ENCODE results near the gene CYB5B. TPM values are rescaled to one million over a fixed set of nuclear protein-coding genes. Genes with fewer than 3 reads are reported as not detected.

Gene CYB5B
- total RNA-seq, 3 donors from 2014 or later = 28.2 to 48.0 (median 34.7) TPM

DNA sequence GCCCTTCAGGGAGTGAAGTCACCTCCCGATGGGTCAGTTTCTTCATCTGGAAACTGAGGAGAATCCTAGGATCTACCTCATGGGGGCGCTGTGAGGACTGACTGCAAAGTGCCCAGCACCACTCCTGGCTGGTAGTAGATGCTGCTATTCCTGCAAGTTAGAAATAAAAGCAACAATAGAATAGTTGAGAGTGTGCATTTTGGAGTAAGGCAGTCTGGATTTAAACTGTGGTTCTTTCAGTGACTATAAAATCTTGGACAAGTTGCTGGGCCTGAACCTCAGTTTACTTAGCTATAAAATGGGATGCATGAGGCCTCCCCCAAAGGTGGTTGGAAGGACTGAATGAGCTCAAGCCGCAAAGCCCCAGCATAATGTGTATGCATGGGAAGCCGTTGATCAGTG, 70.6 kb downstream of the CYB5B start:
- no peak overlapping the region for H3K4me3 ChIP-seq
- no peak for DNase-seq (ENCODE audit: low spot score in 2 of 2)
- no peaks in the 10 kb centered on the region for H3K27me3 ChIP-seq
- intact Hi-C loops (cut with DNase I; ENCODE audit: low total_unique reads) = no loop called here
- no peak overlapping the region for H3K27ac ChIP-seq
- H3K4me1 ChIP-seq = no peaks in the 10 kb centered on the region
- TF ChIP-seq, protein P1, sequence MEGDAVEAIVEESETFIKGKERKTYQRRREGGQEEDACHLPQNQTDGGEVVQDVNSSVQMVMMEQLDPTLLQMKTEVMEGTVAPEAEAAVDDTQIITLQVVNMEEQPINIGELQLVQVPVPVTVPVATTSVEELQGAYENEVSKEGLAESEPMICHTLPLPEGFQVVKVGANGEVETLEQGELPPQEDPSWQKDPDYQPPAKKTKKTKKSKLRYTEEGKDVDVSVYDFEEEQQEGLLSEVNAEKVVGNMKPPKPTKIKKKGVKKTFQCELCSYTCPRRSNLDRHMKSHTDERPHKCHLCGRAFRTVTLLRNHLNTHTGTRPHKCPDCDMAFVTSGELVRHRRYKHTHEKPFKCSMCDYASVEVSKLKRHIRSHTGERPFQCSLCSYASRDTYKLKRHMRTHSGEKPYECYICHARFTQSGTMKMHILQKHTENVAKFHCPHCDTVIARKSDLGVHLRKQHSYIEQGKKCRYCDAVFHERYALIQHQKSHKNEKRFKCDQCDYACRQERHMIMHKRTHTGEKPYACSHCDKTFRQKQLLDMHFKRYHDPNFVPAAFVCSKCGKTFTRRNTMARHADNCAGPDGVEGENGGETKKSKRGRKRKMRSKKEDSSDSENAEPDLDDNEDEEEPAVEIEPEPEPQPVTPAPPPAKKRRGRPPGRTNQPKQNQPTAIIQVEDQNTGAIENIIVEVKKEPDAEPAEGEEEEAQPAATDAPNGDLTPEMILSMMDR (IDR thresholded peaks at IDR 0.05) = no peak
- TF ChIP-seq POLR2AphosphoS5 (IDR thresholded peaks at IDR 0.05) = no peak
- TF ChIP-seq POLR2A (IDR thresholded peaks at IDR 0.05) = no peak
- H3K9me3 ChIP-seq = no peaks in the 10 kb centered on the region
- no peaks in the 10 kb centered on the region for H3K36me3 ChIP-seq

DNA sequence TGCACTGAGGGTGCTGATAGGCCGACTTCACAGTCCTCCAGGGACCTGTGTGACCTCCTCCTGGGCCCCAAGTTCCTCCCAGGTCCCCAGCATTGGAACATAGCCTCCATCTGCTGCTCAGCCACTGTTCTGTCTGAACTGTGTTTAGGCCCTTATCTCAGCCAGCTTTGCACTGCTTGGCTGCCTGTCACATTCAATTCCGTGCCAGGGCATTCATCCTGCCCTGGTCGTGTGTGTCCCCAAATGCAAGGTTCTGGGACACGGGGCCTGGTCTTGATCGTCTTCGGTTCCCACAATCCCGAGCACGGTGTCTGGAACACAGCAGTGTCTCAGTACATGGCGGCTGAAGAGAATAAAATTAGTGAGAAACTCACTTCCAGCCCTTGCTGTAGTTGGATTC, 71.4 kb downstream of the CYB5B start:
- no peaks in the 10 kb centered on the region for H3K27me3 ChIP-seq
- no peak overlapping the region for H3K27ac ChIP-seq
- no peak for DNase-seq (ENCODE audit: low spot score in 2 of 2)
- TF ChIP-seq POLR2AphosphoS5 (IDR thresholded peaks at IDR 0.05) (no peak), POLR2A (IDR thresholded peaks at IDR 0.05) (no peak)
- TF ChIP-seq, protein P1 (IDR thresholded peaks at IDR 0.05) = no peak
- no peaks in the 10 kb centered on the region for H3K36me3 ChIP-seq
- H3K4me3 ChIP-seq = no peak overlapping the region
- no peaks in the 10 kb centered on the region for H3K4me1 ChIP-seq
- H3K9me3 ChIP-seq = no peaks in the 10 kb centered on the region
- intact Hi-C loops (cut with DNase I; ENCODE audit: low total_unique reads) = no loop called here

DNA sequence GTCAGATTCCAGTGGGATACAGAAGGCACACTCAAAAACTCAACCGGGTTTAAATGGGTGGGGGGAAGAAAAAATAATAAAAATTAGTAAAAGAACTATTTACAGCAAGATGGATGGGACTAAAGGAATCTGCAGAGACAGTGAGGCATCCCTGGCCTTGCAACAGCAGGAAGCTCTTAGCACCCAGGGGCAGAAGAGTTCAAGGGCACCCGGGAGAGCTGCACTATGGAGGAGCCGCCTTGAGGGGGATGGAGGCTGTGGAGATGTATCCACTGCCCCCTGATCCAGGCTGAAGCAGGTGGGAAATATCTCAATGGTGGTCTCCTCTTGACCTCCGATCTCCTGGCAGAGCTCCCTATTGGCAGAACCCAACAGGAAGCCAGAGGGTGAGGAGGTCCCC, 72.0 kb downstream of the CYB5B start:
- H3K4me3 ChIP-seq = no peak overlapping the region
- no peak for DNase-seq (ENCODE audit: low spot score in 2 of 2)
- no peak overlapping the region for H3K27ac ChIP-seq
- H3K27me3 ChIP-seq = no peaks in the 10 kb centered on the region
- H3K4me1 ChIP-seq = no peaks in the 10 kb centered on the region
- intact Hi-C loops (cut with DNase I; ENCODE audit: low total_unique reads) = no loop called here
- H3K9me3 ChIP-seq = no peaks in the 10 kb centered on the region
- no peaks in the 10 kb centered on the region for H3K36me3 ChIP-seq
- no peak for TF ChIP-seq POLR2A (IDR thresholded peaks at IDR 0.05)
- no peak for TF ChIP-seq POLR2AphosphoS5 (IDR thresholded peaks at IDR 0.05)
- TF ChIP-seq, protein P1 (IDR thresholded peaks at IDR 0.05) = no peak

DNA sequence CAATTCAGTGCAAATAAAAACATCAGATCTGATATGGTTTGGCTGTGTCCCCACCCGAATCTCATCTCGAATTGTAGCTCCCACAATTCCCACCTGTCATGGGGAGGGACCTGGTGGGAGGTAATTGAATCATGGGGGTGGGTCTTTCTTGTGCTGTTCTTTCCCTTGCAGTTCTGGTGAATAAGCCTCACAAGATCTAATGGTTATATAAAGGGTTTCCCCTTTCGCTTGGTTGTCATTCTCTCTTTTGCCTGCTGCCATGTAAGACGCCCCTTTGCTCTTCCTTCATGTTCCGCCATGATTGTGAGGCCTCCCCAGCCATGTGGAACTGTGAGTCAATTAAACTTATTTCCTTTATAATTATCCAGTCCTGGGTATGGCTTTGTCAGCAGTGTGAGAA, 72.5 kb downstream of the CYB5B start:
- no peaks in the 10 kb centered on the region for H3K9me3 ChIP-seq
- no peak for DNase-seq (ENCODE audit: low spot score in 2 of 2)
- H3K27ac ChIP-seq = no peak overlapping the region
- H3K4me1 ChIP-seq = no peaks in the 10 kb centered on the region
- intact Hi-C loops (cut with DNase I; ENCODE audit: low total_unique reads) = no loop called here
- H3K36me3 ChIP-seq = no peaks in the 10 kb centered on the region
- H3K27me3 ChIP-seq = no peaks in the 10 kb centered on the region
- no peak overlapping the region for H3K4me3 ChIP-seq
- TF ChIP-seq POLR2AphosphoS5 (IDR thresholded peaks at IDR 0.05) = no peak
- TF ChIP-seq, protein P1 (IDR thresholded peaks at IDR 0.05) = no peak
- TF ChIP-seq POLR2A (IDR thresholded peaks at IDR 0.05) = no peak

DNA sequence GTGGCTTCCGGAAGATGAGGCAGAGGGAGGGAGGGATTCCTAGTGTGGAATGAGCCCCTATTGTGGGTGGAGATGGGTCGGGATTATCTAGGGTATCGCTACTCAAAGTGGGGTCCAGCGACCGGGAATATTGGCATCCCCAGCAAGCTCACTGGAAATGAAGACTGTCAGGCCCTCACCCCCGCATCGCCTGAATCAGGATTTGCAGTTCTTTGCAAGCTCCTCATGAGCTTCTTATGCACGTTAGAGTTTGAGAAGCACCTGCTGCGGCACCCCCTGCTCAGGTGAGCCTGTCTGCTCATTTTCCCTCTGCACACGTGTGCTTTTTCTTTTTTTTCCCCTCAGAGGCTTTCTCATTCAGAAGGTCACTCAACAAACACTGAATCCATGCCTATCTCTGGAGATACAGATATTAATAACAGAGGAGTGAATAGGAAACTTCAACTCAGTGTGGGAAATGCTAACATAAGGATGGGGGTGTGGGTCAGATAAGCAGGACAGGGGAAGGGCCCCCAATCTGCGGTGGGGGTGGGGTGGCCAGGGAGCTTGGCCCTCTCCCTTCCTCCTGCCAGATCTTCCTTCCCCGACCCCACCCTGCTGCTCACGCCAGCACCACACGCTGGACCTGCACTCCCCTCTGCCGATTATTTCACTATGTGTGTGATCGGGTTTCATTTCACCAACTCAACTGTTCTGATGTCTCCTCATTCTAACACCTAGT, 73.6 kb downstream of the CYB5B start:
- Histone ChIP-seq H3K4me3 (no peak overlapping the region), H3K27me3 (no peaks in the 10 kb centered on the region), H3K4me1 (no peaks in the 10 kb centered on the region), H3K36me3 (no peaks in the 10 kb centered on the region), H3K9me3 (no peaks in the 10 kb centered on the region), H3K27ac (no peak overlapping the region)
- TF ChIP-seq, protein P1 (IDR thresholded peaks at IDR 0.05) = no peak
- TF ChIP-seq POLR2AphosphoS5 (IDR thresholded peaks at IDR 0.05) = no peak
- TF ChIP-seq POLR2A (IDR thresholded peaks at IDR 0.05) = no peak
- intact Hi-C loops (cut with DNase I; ENCODE audit: low total_unique reads) = no loop called here
- DNase-seq (ENCODE audit: low spot score in 2 of 2) = no peak

Measured in breast epithelium (tissue), 4 donors.